Sciatic nerve (tissue), 2 donors: ENCODE measurements around the gene STOX2. TPM values are rescaled to one million over a fixed set of nuclear protein-coding genes. Genes with fewer than 3 reads are reported as not detected.

Experiments used
- ATAC-seq: fragments of 200-7000 bp; cut with Tn5 transposase; one replicate; pipeline ENCODE4 v1.9.1; 2020; ENCODE audit warnings: mild to moderate bottlenecking, moderate library complexity
- DNase-seq: peaks from one replicate; pipeline ENCODE4 v3.0.0-alpha.2; 2020; ENCODE audit warnings: low spot score
- intact Hi-C: fragments of 100-400 bp; cut with DNase I; formaldehyde crosslinking; loops from one replicate; pipeline ENCODE4 v1.14.2; 2022
- total RNA-seq: library from RNA; stranded (reverse); fragmentation: NEBNext Ultra II Directional; extraction: Animal tissue kit (Norgen Biotek cat#: 25700); gene quantifications from one replicate; pipeline ENCODE4 v1.2.1, GENCODE V29; 2021
- donor health status: DM: no; HTN: no; CAD: no.
- donor health status: DM: no; HTN: no; CAD: no.

STOX2 gene
- total RNA-seq, 1 donor from 2014 or later = 19.2 TPM

DNA sequence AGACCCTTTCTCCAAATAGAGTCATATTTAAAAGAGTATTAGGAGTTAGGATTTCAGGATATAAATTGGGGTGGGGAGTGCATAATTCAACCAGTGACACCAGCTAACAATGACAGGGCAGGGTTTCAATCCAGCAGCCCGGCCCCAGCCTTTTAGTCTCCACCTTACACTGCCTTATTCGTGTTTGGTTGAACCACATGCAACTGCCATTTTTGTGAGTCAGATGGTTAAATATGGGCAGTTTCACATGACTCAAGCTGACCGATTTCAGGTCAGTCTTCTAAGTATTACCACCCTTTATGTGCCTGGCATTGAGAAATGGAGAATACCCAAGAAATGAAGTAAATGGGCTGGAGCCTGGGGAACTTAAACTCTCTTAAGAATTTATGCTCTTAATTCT, 102.8 kb downstream of the STOX2 start:
- intact Hi-C loops = no loop called here
- no peak for DNase-seq

DNA sequence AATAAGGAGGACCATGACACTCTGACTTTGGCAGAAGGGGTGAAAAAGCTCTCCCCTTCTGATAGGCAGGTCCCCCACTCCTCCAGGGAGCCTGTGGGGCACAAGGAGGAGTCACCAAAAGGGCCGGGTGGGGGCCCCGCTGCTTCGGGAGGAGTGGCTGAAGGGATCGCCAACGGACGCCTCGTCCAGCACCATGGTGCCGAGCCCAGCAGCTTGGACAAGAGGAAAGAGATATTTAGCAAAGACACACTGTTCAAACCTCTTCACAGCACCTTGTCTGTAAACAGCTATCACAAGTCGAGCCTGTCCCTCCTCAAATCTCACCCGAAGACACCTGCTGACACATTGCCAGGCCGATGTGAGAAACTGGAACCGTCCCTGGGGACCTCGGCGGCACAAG, 105.6 kb downstream of the STOX2 start:
- no peak for ATAC-seq
- intact Hi-C loops = no loop called here
- DNase-seq = no peak

More for the DNA sequence above, 102.8 kb downstream of the STOX2 start:
- ATAC-seq = no peak

DNA sequence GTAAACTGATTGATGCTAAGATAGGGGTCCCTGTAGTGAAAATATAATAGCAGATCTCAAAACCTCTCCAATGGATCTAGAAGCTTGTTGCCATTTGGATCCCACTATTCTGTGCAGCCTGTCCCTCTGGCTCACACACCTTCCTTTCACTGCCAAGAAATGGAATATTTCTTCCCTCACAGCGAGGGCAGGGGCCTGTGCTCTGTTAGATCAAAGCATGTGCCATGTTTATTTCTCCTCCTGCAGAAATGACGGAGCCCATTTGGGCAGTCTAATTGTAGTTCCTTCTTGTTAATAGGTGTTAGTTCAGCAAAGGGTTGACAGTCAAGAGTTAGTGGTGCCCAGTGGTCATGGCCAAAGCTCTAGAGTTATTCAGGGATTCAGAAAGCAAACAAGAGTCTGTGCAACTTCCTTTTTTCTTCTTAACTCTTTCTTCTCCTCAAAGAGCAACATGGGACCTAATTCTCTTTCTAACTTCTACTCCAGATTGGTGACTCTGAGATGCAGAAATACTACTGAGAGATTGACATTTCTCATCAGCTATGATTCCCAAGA, 106.8 kb downstream of the STOX2 start:
- intact Hi-C loops = no loop called here
- ATAC-seq = no peak
- no peak for DNase-seq

- DNase-seq (no peak), ATAC-seq (no peak)
- intact Hi-C loops = no loop called here
Observed at GRCh38 chr4:184012937-184013336, 107.8 kb downstream of the STOX2 start.

- intact Hi-C loops = no loop called here
- no peak for DNase-seq
- ATAC-seq = no peak
Observed at GRCh38 chr4:184014301-184014700, 109.2 kb downstream of the STOX2 start.

DNA sequence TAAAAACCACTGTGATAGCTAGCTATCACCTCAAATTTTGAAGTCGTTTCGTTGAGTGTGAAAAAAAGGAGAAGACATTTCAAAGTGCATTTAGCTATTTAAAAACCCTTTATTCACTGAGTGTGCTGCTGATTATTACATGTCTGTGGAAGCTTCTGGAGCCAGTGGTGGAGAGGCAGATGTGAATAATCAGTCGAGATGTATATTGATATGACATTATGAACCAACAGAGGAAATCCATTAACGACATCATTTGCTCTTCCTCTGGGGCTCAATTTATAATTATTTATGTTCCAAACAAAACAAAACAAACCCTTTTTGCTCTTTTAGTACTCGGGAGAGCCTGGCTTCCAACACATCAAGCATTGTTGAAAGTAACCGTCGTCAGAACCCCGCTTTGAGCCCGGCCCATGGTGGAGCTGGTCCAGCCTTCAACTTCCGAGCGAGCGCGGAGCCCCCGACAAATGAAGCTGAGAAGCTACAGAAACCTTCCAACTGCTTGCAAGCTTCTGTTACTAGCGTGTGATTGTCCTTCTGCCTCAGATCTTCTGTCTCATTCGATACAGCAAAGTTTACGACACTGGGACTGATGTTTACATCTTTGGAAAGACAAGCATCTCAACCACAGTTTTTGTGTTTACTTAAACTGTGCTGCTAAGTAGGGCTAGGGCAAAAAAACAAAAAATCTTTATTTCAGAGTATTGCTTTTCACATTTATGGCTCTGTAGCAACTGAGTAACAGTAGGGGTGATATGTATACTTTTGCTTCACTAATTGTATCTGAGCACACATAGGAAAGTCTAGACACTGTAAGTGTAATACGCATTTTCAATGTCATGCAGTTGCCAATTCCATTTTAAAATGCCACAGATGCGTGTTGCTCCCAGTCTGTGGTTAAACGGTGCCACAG, 111.9 kb downstream of the STOX2 start:
- ATAC-seq = no peak
- intact Hi-C loops = no loop called here
- no peak for DNase-seq

- DNase-seq = no peak
- no peak for ATAC-seq
- intact Hi-C loops = no loop called here
Observed at GRCh38 chr4:184019076-184019475, 114.0 kb downstream of the STOX2 start.

DNA sequence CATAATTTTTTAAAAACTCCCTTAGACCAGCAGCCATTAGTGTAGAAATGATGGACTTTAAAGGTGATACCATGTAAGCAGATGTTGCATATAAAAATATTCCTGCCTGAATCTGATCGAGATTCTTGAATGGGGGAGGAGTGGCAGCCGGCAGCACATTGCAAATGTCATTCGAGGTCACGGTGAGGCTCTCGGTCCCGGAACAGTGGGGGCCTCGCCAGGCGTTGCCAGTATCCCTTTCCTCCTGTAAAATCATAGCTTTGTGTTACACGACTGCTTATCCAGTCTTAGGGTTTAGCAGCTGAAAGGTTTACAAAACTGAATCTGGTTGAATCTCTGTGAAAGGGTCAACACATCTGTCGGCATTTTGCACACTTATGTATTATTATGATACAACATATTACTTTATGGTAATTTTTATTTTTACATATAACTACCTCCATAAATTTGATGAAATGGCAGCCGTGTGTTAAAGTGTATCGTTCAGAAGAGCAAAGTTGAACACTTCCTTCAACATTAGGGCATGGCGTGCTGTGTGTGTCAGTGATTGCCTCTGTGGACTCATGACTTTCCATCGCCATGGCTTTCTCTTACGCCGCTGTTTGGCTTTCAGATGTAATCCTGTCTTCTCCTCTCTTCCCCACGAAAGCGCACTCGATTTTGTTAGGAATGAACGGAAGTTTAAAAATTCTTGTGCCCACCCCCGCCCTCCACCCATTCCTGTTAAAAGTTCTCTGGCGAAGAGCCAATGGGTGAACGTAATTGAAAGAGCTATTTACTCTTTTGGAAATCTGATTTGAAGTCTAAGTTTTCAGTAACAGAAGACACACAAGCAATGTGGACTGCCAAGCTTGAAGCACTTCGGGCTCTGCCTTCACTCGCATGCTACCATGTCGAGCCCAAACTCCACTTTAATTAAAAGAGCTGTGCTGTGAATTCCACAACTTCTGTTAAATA, 114.8 kb downstream of the STOX2 start:
- intact Hi-C loops = no loop called here
- DNase-seq (no peak), ATAC-seq (no peak)

GRCh38 chr4:184021389-184021788, 116.3 kb downstream of the STOX2 start:
- no peak for DNase-seq
- intact Hi-C loops = no loop called here
- ATAC-seq = no peak

- ATAC-seq = no peak
- intact Hi-C loops = no loop called here
- DNase-seq = no peak
Observed at GRCh38 chr4:184022679-184023383, 117.7 kb downstream of the STOX2 start.

DNA sequence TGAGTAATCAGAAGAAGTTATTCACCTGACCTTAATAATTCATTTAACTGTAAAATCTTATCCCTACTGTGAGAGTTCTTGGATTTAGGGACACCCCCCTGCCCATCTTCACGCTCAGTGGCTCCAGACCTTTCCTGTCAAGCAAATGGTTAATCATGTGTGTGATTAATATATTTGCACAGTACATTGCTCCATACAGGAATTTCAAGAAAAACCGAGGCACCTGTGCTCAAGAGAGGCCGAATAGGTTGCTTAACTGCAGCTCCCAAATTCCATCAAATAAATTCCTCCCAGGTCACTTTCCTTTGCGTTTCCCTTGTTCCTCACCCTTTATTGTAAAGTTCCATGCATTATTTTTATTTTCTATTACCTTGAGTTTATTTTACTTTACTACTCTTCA, 119.5 kb downstream of the STOX2 start:
- DNase-seq (no peak), ATAC-seq (no peak)
- intact Hi-C loops = no loop called here

GRCh38 chr4:184028561-184029374, 123.7 kb downstream of the STOX2 start:
- ATAC-seq (peak; percentile 20), DNase-seq (no peak)
- intact Hi-C loops = no loop called here

GRCh38 chr4:184030036-184030435, 124.9 kb downstream of the STOX2 start:
- ATAC-seq (no peak), DNase-seq (no peak)
- intact Hi-C loops = no loop called here

GRCh38 chr4:184030764-184031163, 125.7 kb downstream of the STOX2 start:
- intact Hi-C loops = no loop called here
- ATAC-seq (no peak), DNase-seq (no peak)

DNA sequence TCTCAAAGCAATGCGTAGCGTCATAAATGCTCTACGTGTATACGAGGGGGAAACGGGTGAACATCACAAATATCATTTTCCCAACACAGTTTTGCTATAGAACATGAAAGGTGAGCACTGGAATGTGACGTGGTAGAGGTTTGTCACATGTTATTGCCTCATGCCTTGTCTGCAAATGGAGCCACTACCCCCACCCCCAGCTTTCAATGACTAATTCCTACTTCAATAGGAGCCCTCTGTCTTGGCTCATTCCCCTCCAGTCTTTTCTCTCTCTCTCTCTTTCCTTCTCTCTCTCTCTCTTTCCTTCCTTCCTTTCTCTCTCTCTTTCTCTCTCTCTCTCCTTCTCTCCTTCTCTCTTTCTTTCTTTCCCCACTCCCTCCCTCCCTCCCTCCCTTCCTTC, 127.0 kb downstream of the STOX2 start:
- intact Hi-C loops = no loop called here
- ATAC-seq (no peak), DNase-seq (no peak)

- DNase-seq (no peak), ATAC-seq (peak; percentile 74)
- intact Hi-C loops = no loop called here
Observed at GRCh38 chr4:184039963-184040383, 134.9 kb downstream of the STOX2 start.

GRCh38 chr4:184041156-184041555, 136.0 kb downstream of the STOX2 start:
- no peak for ATAC-seq
- intact Hi-C loops = no loop called here
- DNase-seq = no peak

DNA sequence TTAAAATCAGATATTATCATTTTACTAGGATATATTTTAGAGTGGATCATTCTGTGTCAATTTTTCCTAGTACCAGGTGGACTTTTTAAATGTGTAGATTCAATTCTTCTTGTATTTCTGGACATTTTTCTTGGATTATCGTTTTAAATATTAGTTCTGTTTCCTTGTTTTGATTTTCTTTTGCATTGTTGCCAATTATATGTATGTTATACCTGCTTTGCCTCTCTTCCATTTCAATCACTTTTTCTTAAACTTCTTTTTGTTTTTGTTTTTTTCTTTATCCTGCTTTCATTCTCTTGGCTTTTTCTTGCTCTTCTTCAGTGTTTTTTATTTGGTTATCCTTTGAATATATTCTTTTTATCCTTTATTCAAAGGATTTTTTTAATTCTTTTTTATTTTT, 141.0 kb downstream of the STOX2 start:
- no peak for ATAC-seq
- intact Hi-C loops = no loop called here

More for the DNA sequence above, 141.0 kb downstream of the STOX2 start:
- DNase-seq = no peak
